K562 (cell line): ENCODE data around the gene LAMTOR5. TPM values are rescaled to one million over a fixed set of nuclear protein-coding genes. Genes with fewer than 3 reads are reported as not detected.

ENCODE experiments used
- ATAC-seq: fragments of 200-7000 bp; cut with Tn5 transposase; 3 replicates; pipeline ENCODE4 v1.9.1; 2020; ENCODE audit warnings: moderate library complexity
- BruUV-seq: library from RNA; stranded (reverse); fragments of 400-500 nt; replicated peaks from 2 replicates; lab custom pipeline; 2021; lab: Mats Ljungman, UMichigan
- CTCF ChIA-PET: fragments of 300-600 bp; formaldehyde crosslinking; extraction: SDS; loops from one replicate; lab custom pipeline; 2021; ENCODE audit warnings: low intra/inter-chr PET ratio; lab: Yijun Ruan, JAX
- POLR2A ChIA-PET: fragments of 300-600, 350-650 bp; sonication (Branson Sonifier 250); formaldehyde crosslinking; extraction: SDS; loops from one replicate; lab custom pipeline; 2021; ENCODE audit warnings: antibody characterized with exemption, inconsistent platforms; lab: Yijun Ruan, JAX
- DNase-seq, 4 experiments: peaks; one replicate each; pipeline versions ENCODE4 v3.0.0 to v3.0.0-alpha.2; 2011 to 2018; ENCODE audit warnings: low spot score in 3 of 4, mixed read lengths in 3 of 4; ENCODE audit errors: extremely low read depth in 1 of 4
- FAIRE-seq: peaks from 2 replicates; lab custom pipeline; 2011; peaks lifted over from hg19 to GRCh38; lab: Jason Lieb, UNC
- H2AFZ ChIP-seq: 2 replicates; pipeline ENCODE4 v1.6.0; 2011; ENCODE audit warnings: low read depth, low read length, control low read depth, inconsistent platforms
- H3K27ac ChIP-seq: fragments of 200-600 bp; 3 replicates; pipeline ENCODE4 v1.8.0; 2011; ENCODE audit warnings: low read depth, mild to moderate bottlenecking, control low read depth, inconsistent platforms, low read length, moderate library complexity, mixed read lengths; ENCODE audit errors: extremely low read depth
- H3K27me3 ChIP-seq, 2 experiments: fragments of 300-600 bp in 1 of 2; 2 replicates in 1 of 2; 3 replicates in 1 of 2; pipeline versions ENCODE4 v1.6.0 to v1.8.0; 2011; ENCODE audit warnings: inconsistent platforms in 2 of 2, low read length in 2 of 2, mild to moderate bottlenecking in 1 of 2, mixed read lengths in 1 of 2, moderate library complexity in 1 of 2; ENCODE audit not compliant: control insufficient read depth in 2 of 2, insufficient read depth in 2 of 2
- H3K36me3 ChIP-seq: fragments of 300-600 bp; 3 replicates; pipeline ENCODE4 v1.8.0; 2011; ENCODE audit warnings: mild to moderate bottlenecking, low read length, inconsistent platforms; ENCODE audit not compliant: control insufficient read depth, insufficient read depth
- H3K4me1 ChIP-seq, 2 experiments: fragments of 200-600 bp in 1 of 2; replicated peaks in 1 of 2; 2 replicates in 1 of 2; 3 replicates in 1 of 2; pipeline versions ENCODE4 v1.5.1 to v1.8.0; 2011; ENCODE audit warnings: inconsistent platforms in 2 of 2, low read length in 2 of 2, mild to moderate bottlenecking in 1 of 2, mixed read lengths in 1 of 2, moderate library complexity in 1 of 2; ENCODE audit not compliant: control insufficient read depth in 2 of 2, insufficient read depth in 2 of 2
- H3K4me2 ChIP-seq: 2 replicates; pipeline ENCODE4 v1.6.1; 2011; ENCODE audit warnings: low read length, control low read depth, inconsistent platforms, mixed read lengths; ENCODE audit not compliant: insufficient read depth
- H3K4me3 ChIP-seq: fragments of 200-600 bp; sonication (generic), shearing (Covaris generic); 2 replicates; pipeline ENCODE4 v1.5.1; 2016; ENCODE audit warnings: control low read depth, inconsistent platforms
- H3K79me2 ChIP-seq: fragments of 200-600 bp; 3 replicates; pipeline ENCODE4 v1.8.0; 2011; ENCODE audit warnings: low read length, inconsistent platforms; ENCODE audit not compliant: control insufficient read depth, insufficient read depth
- H3K9ac ChIP-seq, 2 experiments: 2 replicates each; pipeline versions ENCODE4 v1.6.0 to v1.6.1; 2011; ENCODE audit warnings: low read depth in 2 of 2, low read length in 2 of 2, control low read depth in 1 of 2, inconsistent platforms in 1 of 2, mild to moderate bottlenecking in 1 of 2, mixed read lengths in 1 of 2; ENCODE audit not compliant: insufficient read depth in 1 of 2
- H3K9me1 ChIP-seq: one replicate; pipeline ENCODE4 v1.6.0; 2011; ENCODE audit warnings: inconsistent platforms, mild to moderate bottlenecking, low read length, moderate library complexity; ENCODE audit not compliant: control insufficient read depth, insufficient read depth
- H3K9me3 ChIP-seq: replicated peaks from 2 replicates; pipeline ENCODE4 v1.5.1; 2011; ENCODE audit warnings: low read depth, low read length, inconsistent platforms; ENCODE audit not compliant: control insufficient read depth, insufficient read depth
- H4K20me1 ChIP-seq: replicated peaks from 2 replicates; pipeline ENCODE4 v1.6.1; 2011; ENCODE audit warnings: low read length, inconsistent platforms, mixed read lengths; ENCODE audit not compliant: control insufficient read depth, insufficient read depth
- CBFA2T2 ChIP-seq: fragments of 450-650 bp; conservative IDR thresholded peaks from 2 replicates; pipeline ENCODE4 v1.6.1; 2017; ENCODE audit warnings: mild to moderate bottlenecking
- CHD4 ChIP-seq: fragments of 200-600 bp; sonication (generic); IDR thresholded peaks from 3 replicates; pipeline ENCODE4 v1.6.1; 2012; ENCODE audit warnings: low read depth, mild to moderate bottlenecking, mixed read lengths, low read length, inconsistent platforms; ENCODE audit not compliant: insufficient read depth, insufficient replicate concordance, poor library complexity, severe bottlenecking
- FOXP1 ChIP-seq: sonication (generic); formaldehyde crosslinking; IDR thresholded peaks from 2 replicates; pipeline ENCODE4 v1.8.0; 2022; ENCODE audit warnings: mild to moderate bottlenecking, missing genetic modification reagents
- MAFK ChIP-seq: IDR thresholded peaks from 2 replicates; pipeline ENCODE4 v1.6.1; 2011; ENCODE audit warnings: low read length, improper control_type of control experiment
- NKRF ChIP-seq: fragments of 450-650 bp; IDR thresholded peaks from 2 replicates; pipeline ENCODE4 v1.6.1; 2016; ENCODE audit warnings: borderline replicate concordance
- NR1H2 ChIP-seq: sonication (generic); formaldehyde crosslinking; IDR thresholded peaks from 2 replicates; pipeline ENCODE4 v1.4.0; 2020; ENCODE audit warnings: mild to moderate bottlenecking, missing genetic modification reagents
- RNF2 ChIP-seq: sonication (generic); IDR thresholded peaks from 2 replicates; pipeline ENCODE4 v1.6.1; 2016
- SMARCB1 ChIP-seq: IDR thresholded peaks from 2 replicates; pipeline ENCODE4 v1.6.1; 2011; ENCODE audit warnings: improper control_type of control experiment, low read depth; ENCODE audit not compliant: insufficient read length
- SMC3 ChIP-seq: conservative IDR thresholded peaks from 2 replicates; pipeline ENCODE4 v1.6.1; 2011; ENCODE audit warnings: low read depth, low read length, improper control_type of control experiment; ENCODE audit not compliant: insufficient read depth
- SRF ChIP-seq, 2 experiments: fragments of 250-450, 450-650 bp in 1 of 2; sonication (Bioruptor Pico) in 1 of 2; sonication (generic) in 1 of 2; formaldehyde crosslinking; IDR thresholded peaks; 2 replicates each; pipeline versions ENCODE4 v1.5.0 to v1.5.1; 2020 to 2022; ENCODE audit warnings: mild to moderate bottlenecking in 1 of 2, missing genetic modification reagents in 1 of 2
- TAF9B ChIP-seq: fragments of 450-650 bp; IDR thresholded peaks from 2 replicates; pipeline ENCODE4 v1.6.1; 2018; ENCODE audit warnings: mild to moderate bottlenecking; ENCODE audit not compliant: partially characterized antibody
- TSC22D4 ChIP-seq: fragments of 450-650 bp; IDR thresholded peaks from 2 replicates; pipeline ENCODE4 v1.6.1; 2016; ENCODE audit warnings: missing genetic modification characterization, missing biosample characterization, control low read depth
- ZNF274 ChIP-seq: IDR thresholded peaks from 2 replicates; pipeline ENCODE4 v1.6.1; 2011; ENCODE audit warnings: low read depth, mild to moderate bottlenecking, low read length, moderate library complexity, borderline replicate concordance
- ZNF282 ChIP-seq: sonication (generic); formaldehyde crosslinking; IDR thresholded peaks from 2 replicates; pipeline ENCODE4 v1.8.1; 2023; ENCODE audit warnings: missing genetic modification reagents
- ZNF436 ChIP-seq: fragments of 250-450, 450-650 bp; sonication (Bioruptor Pico); formaldehyde crosslinking; IDR thresholded peaks from 2 replicates; pipeline ENCODE4 v1.7.0; 2020; ENCODE audit warnings: mild to moderate bottlenecking
- ZNF57 ChIP-seq: fragments of 450-650 bp; formaldehyde crosslinking; IDR thresholded peaks from 2 replicates; pipeline ENCODE4 v1.4.0; 2020; ENCODE audit warnings: mild to moderate bottlenecking, moderate library complexity
- ZNF589 ChIP-seq: fragments of 200-800 bp; sonication (Bioruptor generic); IDR thresholded peaks from 2 replicates; pipeline ENCODE4 v1.6.1; 2016; ENCODE audit warnings: low read depth, missing genetic modification characterization, missing compliant biosample characterization
- ZNF740 ChIP-seq, 3 experiments: fragments of 200-800 bp in 1 of 3; sonication (Bioruptor generic) in 1 of 3; sonication (generic) in 1 of 3; formaldehyde crosslinking in 1 of 3; IDR thresholded peaks; 2 replicates each; pipeline versions ENCODE4 v1.6.1 to v1.8.0; 2016 to 2022; ENCODE audit warnings: mild to moderate bottlenecking in 2 of 3, missing compliant biosample characterization in 2 of 3, missing genetic modification characterization in 2 of 3, missing genetic modification reagents in 1 of 3
- WGBS: fragments of 100-300 bp; shearing (Covaris generic); methylation state at CpG from one replicate; pipeline ENCODE4 v1.1.6; 2016; ENCODE audit warnings: low coverage, mixed read lengths; ENCODE audit not compliant: insufficient coverage; ENCODE audit errors: missing lambda C conversion rate; 5-methylcytosine and 5-hydroxymethylcytosine counted together
- in situ Hi-C: fragments of 300-500 bp; cut with MboI; formaldehyde crosslinking; loops from 4 replicates; pipeline ENCODE4 v1.15.0; 2018; ENCODE audit warnings: inconsistent platforms, mixed read lengths
- intact Hi-C: fragments of 100-400 bp; cut with micrococcal nuclease; formaldehyde crosslinking; loops from 2 replicates; pipeline ENCODE4 v1.14.2; 2022
- polyA plus RNA-seq, 8 experiments: library from polyadenylated mRNA; depleted of rRNA in 4 of 8; stranded (reverse) in 5 of 8; unstranded in 3 of 8; fragments of >200 nt; fragmentation: Nextera tagmentation in 2 of 8; fragmentation: Illumina TruSeq in 1 of 8; extraction: Ambion mirVana in 2 of 8; extraction: Trizol in 1 of 8; gene quantifications; 2 replicates each; pipeline versions ENCODE4 v1.2.1 to v1.2.3, GENCODE V29; 2011 to 2014; ENCODE audit warnings: inconsistent platforms in 1 of 8, missing spikeins in 1 of 8
- total RNA-seq, 7 experiments: library from RNA; depleted of rRNA in 6 of 7; stranded (reverse); fragments of >200 nt in 6 of 7; fragmentation: Illumina TruSeq in 2 of 7; extraction: Trizol in 2 of 7; gene quantifications; 2 replicates each; pipeline versions ENCODE4 v1.2.1 to v1.2.3, GENCODE V29; 2011 to 2021; ENCODE audit warnings: low replicate concordance in 1 of 7
- TF ChIP-seq, protein P1 (sequence below): fragments of 450-650 bp; IDR thresholded peaks from 2 replicates; pipeline ENCODE4 v1.6.1; 2016; ENCODE audit warnings: missing biosample characterization, missing genetic modification characterization

LAMTOR5 gene
- total and polyA plus RNA-seq, 9 of the 15 experiments (the other 6 are each of a cell fraction or from before 2014, with no cell fraction given) = 118 to 712 (median 241) TPM

DNA sequence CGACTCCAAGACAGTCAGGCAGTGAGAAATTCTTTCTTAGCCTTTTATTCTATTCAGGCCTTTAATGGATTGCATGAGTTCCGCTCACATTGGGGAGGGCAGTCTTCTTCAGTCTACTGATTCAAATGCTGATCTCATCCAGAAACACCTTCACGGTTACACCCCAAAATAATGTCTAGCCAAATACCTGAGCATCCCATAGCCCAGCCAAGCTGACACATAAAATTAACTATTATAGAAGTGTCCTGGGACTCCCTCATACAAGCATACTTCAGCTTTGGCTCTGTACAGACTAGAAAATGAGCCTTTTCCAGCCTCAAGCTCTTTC lies 13.0 kb downstream of the LAMTOR5 start:
- Histone ChIP-seq H3K4me3 (no peak overlapping the region), H3K9ac (no peak overlapping the region), H3K9me1 (no peaks in the 10 kb centered on the region), H3K4me2 (no peak overlapping the region), H4K20me1 (no peaks in the 10 kb centered on the region), H3K27me3 (no peaks in the 10 kb centered on the region), H2AFZ (no peak overlapping the region), H3K36me3 (peaks cover 19% of the 10 kb centered on the region; the same call in 1 of the 3 replicates), H3K27ac (no peak overlapping the region), H3K4me1 (no peaks in the 10 kb centered on the region), H3K9me3 (no peaks in the 10 kb centered on the region), H3K79me2 (no peaks in the 10 kb centered on the region)
- WGBS = 82% methylated on average over 3 of the region's 3 CpGs
- in situ Hi-C loops = no loop called here
- ATAC-seq = no peak
- TF ChIP-seq SMC3 = no peak
- no peak for TF ChIP-seq TSC22D4 (tag)
- no peak for TF ChIP-seq ZNF274
- TF ChIP-seq SRF (CRISPR knock-in tag; IDR thresholded peaks at IDR 0.05) = no peak
- TF ChIP-seq ZNF740 (CRISPR knock-in tag; IDR thresholded peaks at IDR 0.05) = no peak
- no peak for TF ChIP-seq ZNF740 (tag; IDR thresholded peaks at IDR 0.05)
- TF ChIP-seq SMARCB1 = no peak
- TF ChIP-seq NR1H2 = no peak
- TF ChIP-seq, protein P1, sequence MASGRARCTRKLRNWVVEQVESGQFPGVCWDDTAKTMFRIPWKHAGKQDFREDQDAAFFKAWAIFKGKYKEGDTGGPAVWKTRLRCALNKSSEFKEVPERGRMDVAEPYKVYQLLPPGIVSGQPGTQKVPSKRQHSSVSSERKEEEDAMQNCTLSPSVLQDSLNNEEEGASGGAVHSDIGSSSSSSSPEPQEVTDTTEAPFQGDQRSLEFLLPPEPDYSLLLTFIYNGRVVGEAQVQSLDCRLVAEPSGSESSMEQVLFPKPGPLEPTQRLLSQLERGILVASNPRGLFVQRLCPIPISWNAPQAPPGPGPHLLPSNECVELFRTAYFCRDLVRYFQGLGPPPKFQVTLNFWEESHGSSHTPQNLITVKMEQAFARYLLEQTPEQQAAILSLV (tag) = no peak
- no peak for TF ChIP-seq MAFK
- no peak for TF ChIP-seq CHD4
- TF ChIP-seq ZNF57 = no peak
- TF ChIP-seq TAF9B = no peak
- TF ChIP-seq CBFA2T2 = no peak
- no peak for TF ChIP-seq ZNF436 (CRISPR knock-in tag)
- TF ChIP-seq ZNF589 (CRISPR knock-in tag) = no peak
- no peak for TF ChIP-seq ZNF282 (CRISPR knock-in tag)
- TF ChIP-seq RNF2 = no peak
- no peak for TF ChIP-seq NKRF
- TF ChIP-seq FOXP1 (CRISPR knock-in tag) = no peak
- BruUV-seq = no TSS peak
- POLR2A ChIA-PET = interaction anchor here (1.1 to 3.8 kb wide), 3 partner anchors 9 to 27 kb away, joined by 3 to 17 read pairs (median 7); no protein-coding TSS in a partner anchor
- CTCF ChIA-PET = interaction anchor here (0.5 kb wide), 1 partner anchor 66 kb away, joined by 3 read pairs; no protein-coding TSS in a partner anchor
- DNase-seq = no peak
- FAIRE-seq = no peak
- intact Hi-C loops = no loop called here
